Endothelial cell of umbilical vein (primary cell): ENCODE measurements around the gene KPNA1. TPM values are rescaled to one million over a fixed set of nuclear protein-coding genes. Genes with fewer than 3 reads are reported as not detected.

Source experiments
- BruUV-seq: library from RNA; stranded (reverse); fragments of 400-500 nt; replicated peaks from 2 replicates; lab custom pipeline; 2021; lab: Mats Ljungman, UMichigan
- CTCF ChIA-PET: fragments of 300-600, 350-600 bp; sonication (Branson Sonifier 250); formaldehyde crosslinking; loops from one replicate; lab custom pipeline; 2021; ENCODE audit warnings: antibody characterized with exemption, inconsistent platforms; lab: Charles Lee
- POLR2A ChIA-PET: fragments of 300-600, 350-600 bp; sonication (Branson Sonifier 250); formaldehyde crosslinking; loops from one replicate; lab custom pipeline; 2021; ENCODE audit warnings: antibody characterized with exemption, inconsistent platforms; lab: Charles Lee
- DNase-seq: peaks from one replicate; pipeline ENCODE4 v3.0.0-alpha.2; 2011; ENCODE audit warnings: low read depth, low spot score
- FAIRE-seq: peaks from 2 replicates; lab custom pipeline; 2011; peaks lifted over from hg19 to GRCh38; lab: Jason Lieb, UNC
- H2AFZ ChIP-seq: 2 replicates; pipeline ENCODE4 v1.6.0; 2012; ENCODE audit warnings: low read depth, low read length, control low read depth, inconsistent platforms
- H3K27ac ChIP-seq: 2 replicates; pipeline ENCODE4 v1.5.1; 2011; ENCODE audit warnings: low read depth, mild to moderate bottlenecking, control low read depth, low read length, moderate library complexity; ENCODE audit not compliant: insufficient read depth
- H3K27me3 ChIP-seq, 2 experiments: 2 replicates each; pipeline versions ENCODE4 v1.6.0 to v1.6.1; 2011; ENCODE audit warnings: low read length in 2 of 2, mixed read lengths in 1 of 2; ENCODE audit not compliant: control insufficient read depth in 2 of 2, insufficient read depth in 2 of 2
- H3K36me3 ChIP-seq, 2 experiments: 2 replicates in 1 of 2; 3 replicates in 1 of 2; pipeline ENCODE4 v1.5.1; 2011; ENCODE audit warnings: low read length in 2 of 2, mild to moderate bottlenecking in 1 of 2, moderate library complexity in 1 of 2; ENCODE audit not compliant: control insufficient read depth in 2 of 2, insufficient read depth in 2 of 2; ENCODE audit errors: extremely low read depth in 1 of 2
- H3K4me1 ChIP-seq: 3 replicates; pipeline ENCODE4 v1.5.1; 2011; ENCODE audit warnings: mild to moderate bottlenecking, low read length; ENCODE audit not compliant: control insufficient read depth, insufficient read depth; ENCODE audit errors: extremely low read depth
- H3K4me2 ChIP-seq: 2 replicates; pipeline ENCODE4 v1.6.1; 2011; ENCODE audit warnings: low read length, control low read depth, mixed read lengths; ENCODE audit not compliant: insufficient read depth
- H3K4me3 ChIP-seq, 3 experiments: fragments of 200-600 bp in 1 of 3; sonication (generic), shearing (Covaris generic) in 1 of 3; replicated peaks in 1 of 3; 2 replicates each; pipeline ENCODE4 v1.5.1; 2011 to 2016; ENCODE audit warnings: control low read depth in 3 of 3, low read length in 3 of 3, mild to moderate bottlenecking in 2 of 3, inconsistent platforms in 1 of 3, low read depth in 1 of 3, moderate library complexity in 1 of 3; ENCODE audit not compliant: insufficient read depth in 1 of 3
- H3K79me2 ChIP-seq: 2 replicates; pipeline ENCODE4 v1.6.0; 2012; ENCODE audit warnings: low read length, inconsistent platforms; ENCODE audit not compliant: control insufficient read depth, insufficient read depth
- H3K9ac ChIP-seq: replicated peaks from 2 replicates; pipeline ENCODE3; 2011; ENCODE audit warnings: low read length, control low read depth; ENCODE audit not compliant: insufficient read depth; ENCODE audit errors: extremely low read depth
- H3K9me1 ChIP-seq: replicated peaks from 3 replicates; pipeline ENCODE4 v1.6.0; 2011; ENCODE audit warnings: mild to moderate bottlenecking, low read length; ENCODE audit not compliant: control insufficient read depth, insufficient read depth; ENCODE audit errors: extremely low read depth
- H3K9me3 ChIP-seq: replicated peaks from 2 replicates; pipeline ENCODE4 v1.5.1; 2012; ENCODE audit warnings: low read length, inconsistent platforms; ENCODE audit not compliant: control insufficient read depth, insufficient read depth
- H4K20me1 ChIP-seq: replicated peaks from 2 replicates; pipeline ENCODE3; 2011; ENCODE audit warnings: mild to moderate bottlenecking, low read length; ENCODE audit not compliant: control insufficient read depth, insufficient read depth; ENCODE audit errors: extremely low read depth
- EZH2 ChIP-seq: IDR thresholded peaks from 2 replicates; pipeline ENCODE4 v1.6.1; 2012; ENCODE audit warnings: borderline replicate concordance, low read depth, mild to moderate bottlenecking, moderate library complexity, low read length, inconsistent platforms; ENCODE audit not compliant: severe bottlenecking
- GATA2 ChIP-seq: IDR thresholded peaks from 2 replicates; pipeline ENCODE4 v1.7.0; 2011; ENCODE audit warnings: low read depth, mild to moderate bottlenecking, moderate library complexity, mixed read lengths, low read length; ENCODE audit not compliant: insufficient read length, insufficient read depth
- JUN ChIP-seq: IDR thresholded peaks from 2 replicates; pipeline ENCODE4 v1.6.1; 2011; ENCODE audit warnings: borderline replicate concordance, low read depth; ENCODE audit not compliant: insufficient read length, insufficient read depth
- MYC ChIP-seq: IDR thresholded peaks from one replicate; pipeline ENCODE4 v1.6.1; 2011; ENCODE audit warnings: mild to moderate bottlenecking, low read depth, low read length
- POLR2A ChIP-seq: IDR thresholded peaks from 2 replicates; pipeline ENCODE4 v1.6.1; 2012; ENCODE audit warnings: low read depth, mild to moderate bottlenecking, control low read depth, low read length
- dilution Hi-C: fragments of 300-500 bp; cut with MboI; formaldehyde crosslinking; loops from one replicate; pipeline ENCODE4 v1.15.0; 2019; ENCODE audit warnings: low sequenced_read_pairs; ENCODE audit not compliant: extremely low pct_ligation_motif_present
- intact Hi-C: fragments of 100-400 bp; cut with micrococcal nuclease; formaldehyde crosslinking; loops from one replicate; pipeline ENCODE4 v1.10.0; 2022
- polyA plus RNA-seq, 4 experiments: library from polyadenylated mRNA; depleted of rRNA in 3 of 4; stranded (reverse) in 3 of 4; unstranded in 1 of 4; fragments of >200 nt; gene quantifications; 2 replicates each; pipeline versions ENCODE4 v1.2.1 to v1.2.3, GENCODE V29; 2011 to 2012; ENCODE audit warnings: missing spikeins in 1 of 4
- total RNA-seq: library from RNA; stranded (reverse); gene quantifications from 2 replicates; pipeline ENCODE4 v1.2.3, GENCODE V29; 2021
- TF ChIP-seq, protein P1 (sequence below), 2 donors: IDR thresholded peaks; 1 replicate in 1 of 2; 2 replicates in 1 of 2; pipeline ENCODE4 v1.5.1; 2011; ENCODE audit warnings: low read length in 2 of 2, mild to moderate bottlenecking in 2 of 2, moderate library complexity in 2 of 2, control low read depth in 1 of 2, inconsistent platforms in 1 of 2, low read depth in 1 of 2; ENCODE audit not compliant: insufficient read depth in 1 of 2; ENCODE audit errors: extremely low read depth in 1 of 2

KPNA1 gene
- total and polyA plus RNA-seq, 2 donors (not counting 3 experiments of a cell fraction or from before 2014, with no cell fraction given): 24.4 to 110 TPM

DNA sequence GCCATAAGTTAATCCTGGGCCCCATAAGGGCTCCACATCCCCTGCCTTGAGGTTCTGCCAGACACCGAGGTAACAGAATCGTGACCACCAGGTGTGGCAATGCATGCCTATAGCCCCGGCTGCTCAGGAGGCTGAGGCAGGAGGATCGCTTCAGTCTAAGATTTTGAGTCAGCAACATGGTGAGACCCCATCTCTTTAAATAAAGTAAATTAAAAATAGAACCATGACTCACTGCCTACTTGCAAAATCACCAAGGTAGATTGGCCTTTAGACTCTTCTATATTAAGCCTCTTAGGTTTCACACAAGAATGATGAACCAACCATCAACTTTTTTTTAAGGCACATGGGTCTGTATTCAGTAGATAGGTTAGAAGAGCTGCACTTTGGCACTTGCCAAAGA, 108.5 kb downstream of the KPNA1 start:
- dilution Hi-C loops (no loop called here), intact Hi-C loops (no loop called here)
- no peak overlapping the region for H3K9ac ChIP-seq

GRCh38 chr3:122405015-122405414, 109.7 kb downstream of the KPNA1 start:
- Histone ChIP-seq H3K9ac (no peak overlapping the region), H3K79me2 (no peaks in the 10 kb centered on the region), H3K27me3 (no peaks in the 10 kb centered on the region), H3K36me3 (no peaks in the 10 kb centered on the region), H3K4me1 (no peaks in the 10 kb centered on the region), H3K27ac (no peak overlapping the region), H3K9me1 (no peaks in the 10 kb centered on the region), H2AFZ (no peak overlapping the region), H3K9me3 (no peaks in the 10 kb centered on the region), H3K4me3 (no peak overlapping the region), H4K20me1 (no peaks in the 10 kb centered on the region), H3K4me2 (no peak overlapping the region)
- no TSS peak for BruUV-seq
- intact Hi-C loops: no loop called here
- DNase-seq: no peak
- ChIA-PET CTCF (interaction anchor here (1.2 kb wide), 1 partner anchor 12 kb away, joined by 9 read pairs; no protein-coding TSS in a partner anchor), POLR2A (no interaction called here)
- TF ChIP-seq MYC (no peak), JUN (no peak), EZH2 (no peak), POLR2A (no peak)
- dilution Hi-C loops: no loop called here
- peak; percentile 18 for FAIRE-seq

More for the DNA sequence above, 108.5 kb downstream of the KPNA1 start:
- Histone ChIP-seq H3K27ac (no peak overlapping the region), H2AFZ (no peak overlapping the region), H3K36me3 (no peaks in the 10 kb centered on the region), H3K4me3 (no peak overlapping the region), H4K20me1 (no peaks in the 10 kb centered on the region), H3K4me1 (no peaks in the 10 kb centered on the region), H3K9me3 (no peaks in the 10 kb centered on the region), H3K9me1 (no peaks in the 10 kb centered on the region), H3K79me2 (no peaks in the 10 kb centered on the region), H3K4me2 (no peak overlapping the region), H3K27me3 (no peaks in the 10 kb centered on the region)
- DNase-seq (no peak), FAIRE-seq (no peak)
- CTCF ChIA-PET: no interaction called here
- TF ChIP-seq EZH2 (no peak), JUN (no peak), MYC (no peak), GATA2 (no peak)
- TF ChIP-seq, protein P1, sequence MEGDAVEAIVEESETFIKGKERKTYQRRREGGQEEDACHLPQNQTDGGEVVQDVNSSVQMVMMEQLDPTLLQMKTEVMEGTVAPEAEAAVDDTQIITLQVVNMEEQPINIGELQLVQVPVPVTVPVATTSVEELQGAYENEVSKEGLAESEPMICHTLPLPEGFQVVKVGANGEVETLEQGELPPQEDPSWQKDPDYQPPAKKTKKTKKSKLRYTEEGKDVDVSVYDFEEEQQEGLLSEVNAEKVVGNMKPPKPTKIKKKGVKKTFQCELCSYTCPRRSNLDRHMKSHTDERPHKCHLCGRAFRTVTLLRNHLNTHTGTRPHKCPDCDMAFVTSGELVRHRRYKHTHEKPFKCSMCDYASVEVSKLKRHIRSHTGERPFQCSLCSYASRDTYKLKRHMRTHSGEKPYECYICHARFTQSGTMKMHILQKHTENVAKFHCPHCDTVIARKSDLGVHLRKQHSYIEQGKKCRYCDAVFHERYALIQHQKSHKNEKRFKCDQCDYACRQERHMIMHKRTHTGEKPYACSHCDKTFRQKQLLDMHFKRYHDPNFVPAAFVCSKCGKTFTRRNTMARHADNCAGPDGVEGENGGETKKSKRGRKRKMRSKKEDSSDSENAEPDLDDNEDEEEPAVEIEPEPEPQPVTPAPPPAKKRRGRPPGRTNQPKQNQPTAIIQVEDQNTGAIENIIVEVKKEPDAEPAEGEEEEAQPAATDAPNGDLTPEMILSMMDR (IDR thresholded peaks at IDR 0.05; ENCODE audit: extremely low read depth in 1 of 2, insufficient read depth in 1 of 2, low read depth in 1 of 2, low read length in 2 of 2): no peak
- POLR2A ChIA-PET: no interaction called here
- BruUV-seq: no TSS peak
